ENCODE results near the gene ORAI3.
"Not testable (repeated sequence)": the region's sequence is repeated elsewhere in the genome, so short reads cannot be mapped to it uniquely, and the experiment has no call there.

Gene ORAI3

GRCh38 chr16:30924076-30924912 lies 24.6 kb upstream of the ORAI3 start:
- DNase-seq (ENCODE audit: low read depth in 2 of 2): no peak

GRCh38 chr16:30924913-30925631 lies 23.8 kb upstream of the ORAI3 start:
- no peak for DNase-seq (ENCODE audit: low read depth in 2 of 2)

- DNase-seq (ENCODE audit: low read depth in 2 of 2): no peak
Measured at GRCh38 chr16:30925632-30925987, 23.3 kb upstream of the ORAI3 start.

- no peak for DNase-seq (ENCODE audit: low read depth in 2 of 2)
Measured at GRCh38 chr16:30925995-30926811, 22.7 kb upstream of the ORAI3 start.

GRCh38 chr16:30926937-30927788 lies 21.7 kb upstream of the ORAI3 start:
- DNase-seq (ENCODE audit: low read depth in 2 of 2): no peak

GRCh38 chr16:30927789-30928378 lies 21.0 kb upstream of the ORAI3 start:
- no peak for DNase-seq (ENCODE audit: low read depth in 2 of 2)

GRCh38 chr16:30928390-30928789 lies 20.5 kb upstream of the ORAI3 start:
- no peak for DNase-seq (ENCODE audit: low read depth in 2 of 2)

GRCh38 chr16:30929167-30929566 lies 19.7 kb upstream of the ORAI3 start:
- DNase-seq (ENCODE audit: low read depth in 2 of 2): no peak

- DNase-seq (ENCODE audit: low read depth in 2 of 2): no peak
Measured at GRCh38 chr16:30930160-30930571, 18.7 kb upstream of the ORAI3 start.

GRCh38 chr16:30931068-30931650 lies 17.7 kb upstream of the ORAI3 start:
- DNase-seq (ENCODE audit: low read depth in 2 of 2): no peak

- DNase-seq (ENCODE audit: low read depth in 2 of 2): no peak
Measured at GRCh38 chr16:30934827-30935557, 13.9 kb upstream of the ORAI3 start.

GRCh38 chr16:30937692-30938091 lies 11.2 kb upstream of the ORAI3 start:
- no peak for DNase-seq (ENCODE audit: low read depth in 2 of 2)

GRCh38 chr16:30939571-30939970 lies 9.3 kb upstream of the ORAI3 start:
- not testable (repeated sequence) for DNase-seq (ENCODE audit: low read depth in 2 of 2)

GRCh38 chr16:30941600-30942425 lies 7.1 kb upstream of the ORAI3 start:
- DNase-seq (ENCODE audit: low read depth in 2 of 2): no peak

GRCh38 chr16:30942426-30942806 lies 6.5 kb upstream of the ORAI3 start:
- no peak for DNase-seq (ENCODE audit: low read depth in 2 of 2)

- DNase-seq (ENCODE audit: low read depth in 2 of 2): no peak
Measured at GRCh38 chr16:30944352-30944751, 4.5 kb upstream of the ORAI3 start.

GRCh38 chr16:30946671-30947540 lies 2.0 kb upstream of the ORAI3 start:
- no peak for DNase-seq (ENCODE audit: low read depth in 2 of 2)

GRCh38 chr16:30947541-30947858 lies 1.4 kb upstream of the ORAI3 start:
- DNase-seq (ENCODE audit: low read depth in 2 of 2): no peak

Data from stimulated activated CD4-positive, alpha-beta T cell treated with anti-CD3 and anti-CD28 coated beads, Interleukin-1b, Interleukin-23, amount 100 ng/mL, for 1 hour (primary cell).